Spleen (tissue), 11 donors: ENCODE data around the gene LMF1. TPM values are rescaled to one million over a fixed set of nuclear protein-coding genes. Genes with fewer than 3 reads are reported as not detected.
"Not testable (repeated sequence)": the region's sequence is repeated elsewhere in the genome, so short reads cannot be mapped to it uniquely, and the experiment has no call there.

Experiments
- DNase-seq: peaks from one replicate; pipeline ENCODE4 v3.0.0-alpha.2; 2020
- H3K27ac ChIP-seq, 8 donors: fragments of 200-600 bp; sonication (generic) in 7 of 8; 1 replicate in 4 of 8; 2 replicates in 4 of 8; pipeline versions ENCODE4 v1.5.0 to v1.8.0; 2016 to 2021; ENCODE audit warnings: inconsistent platforms in 4 of 8, mild to moderate bottlenecking in 4 of 8, moderate library complexity in 1 of 8
- H3K27me3 ChIP-seq, 7 donors: fragments of 200-600 bp; sonication (generic) in 6 of 7; replicated peaks in 1 of 7; 1 replicate in 4 of 7; 2 replicates in 3 of 7; pipeline versions ENCODE4 v1.5.0 to v1.8.0; 2016 to 2021; ENCODE audit warnings: inconsistent platforms in 3 of 7, mild to moderate bottlenecking in 1 of 7
- H3K36me3 ChIP-seq, 6 donors: fragments of 200-600 bp; sonication (generic) in 5 of 6; 1 replicate in 4 of 6; 2 replicates in 2 of 6; pipeline versions ENCODE4 v1.5.0 to v1.8.0; 2016 to 2021; ENCODE audit warnings: inconsistent platforms in 2 of 6
- H3K4me1 ChIP-seq, 6 donors: fragments of 200-600 bp; sonication (generic) in 5 of 6; 1 replicate in 3 of 6; 2 replicates in 3 of 6; pipeline versions ENCODE4 v1.5.0 to v1.8.0; 2016 to 2021; ENCODE audit warnings: inconsistent platforms in 3 of 6
- H3K4me3 ChIP-seq, 8 donors: fragments of 200-600 bp; sonication (generic) in 7 of 8; 1 replicate in 4 of 8; 2 replicates in 4 of 8; pipeline versions ENCODE4 v1.5.0 to v1.8.0; 2016 to 2021; ENCODE audit warnings: inconsistent platforms in 4 of 8, mild to moderate bottlenecking in 4 of 8, moderate library complexity in 2 of 8
- H3K9me3 ChIP-seq, 8 donors: fragments of 200-600 bp; sonication (generic) in 7 of 8; 1 replicate in 4 of 8; 2 replicates in 4 of 8; pipeline versions ENCODE4 v1.5.0 to v1.8.0; 2016 to 2021; ENCODE audit warnings: inconsistent platforms in 4 of 8
- POLR2A ChIP-seq, 3 donors: fragments of 450-650 bp; IDR thresholded peaks; one replicate each; pipeline ENCODE4 v1.5.1; 2017; ENCODE audit warnings: antibody characterized with exemption in 3 of 3, mild to moderate bottlenecking in 1 of 3
- POLR2AphosphoS5 ChIP-seq, 3 donors: sonication (generic); formaldehyde crosslinking; IDR thresholded peaks; one replicate each; pipeline ENCODE4 v1.5.1; 2017; ENCODE audit warnings: antibody characterized with exemption in 3 of 3
- WGBS, 5 donors: extraction: QIAGEN DNeasy Blood & Tissue Kit in 3 of 5; methylation state at CpG; one replicate each; pipeline versions ENCODE4 v1.1.5 to v1.1.7; 2013 to 2018; 5-methylcytosine and 5-hydroxymethylcytosine counted together
- intact Hi-C: fragments of 100-400 bp; cut with DNase I; formaldehyde crosslinking; loops from one replicate; pipeline ENCODE4 v1.15.0; 2023; ENCODE audit warnings: low total_unique reads
- polyA plus RNA-seq, 3 donors: library from polyadenylated mRNA; stranded (reverse); fragments of 200-250 nt; gene quantifications; one replicate each; pipeline ENCODE4 v1.2.1, GENCODE V29; 2013
- total RNA-seq, 7 donors: library from RNA; depleted of rRNA in 3 of 7; stranded (reverse); fragments of >200 nt in 3 of 7; fragmentation: NEBNext Ultra II Directional in 4 of 7; extraction: Animal tissue kit (Norgen Biotek cat#: 25700) in 4 of 7; gene quantifications; one replicate each; pipeline versions ENCODE4 v1.1.0 to v1.2.1, GENCODE V29; 2016 to 2021
- TF ChIP-seq, protein P1 (sequence below), 11 experiments: fragments of 200-600 bp in 7 of 11; fragments of 450-650 bp in 4 of 11; sonication (generic) in 4 of 11; IDR thresholded peaks in 8 of 11; conservative IDR thresholded peaks in 3 of 11; 1 replicate in 7 of 11; 2 replicates in 4 of 11; pipeline versions ENCODE4 v1.4.0 to v1.8.0; 2016 to 2021; ENCODE audit warnings: antibody characterized with exemption in 11 of 11, inconsistent platforms in 4 of 11, mild to moderate bottlenecking in 1 of 11
- donor health status: healthy with polysubstance abuse.
- donor health status: DM: no; HTN: no; CAD: no; lungs with moderate emphysema.
- donor health status: DM: no; HTN: no; CAD: no.
- donor health status: Bipolar disorder and iron deficiency.
- donor health status: healthy.
- donor health status: DM: no; HTN: no; CAD: no.
- donor health status: DM: yes; HTN: yes; CAD: no.

Gene LMF1
- total and polyA plus RNA-seq, 10 donors, result 10.4 to 57.6 (median 32.5) TPM

DNA sequence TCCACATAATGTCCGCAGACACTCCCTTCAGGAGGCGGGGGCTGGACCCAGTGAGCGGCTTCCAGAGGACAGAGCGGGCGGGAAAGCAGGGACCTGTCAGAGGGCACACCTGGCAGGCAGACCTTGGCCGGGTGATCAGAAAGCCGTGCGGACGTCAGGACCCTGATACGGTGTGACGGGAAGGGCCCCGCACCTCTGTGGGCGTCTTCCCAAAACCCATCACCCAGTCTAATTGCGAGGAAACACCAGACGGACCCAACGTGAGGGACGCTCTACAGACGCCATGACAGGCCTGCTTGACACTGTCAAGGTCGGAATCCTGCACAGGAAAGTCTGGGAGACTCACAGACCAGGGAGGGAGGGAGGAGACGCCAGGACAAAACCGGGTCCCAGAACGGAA, 8.4 kb downstream of the LMF1 start:
- DNase-seq, result peak; percentile 33
- Histone ChIP-seq H3K27me3 (no peaks in the 10 kb centered on the region), H3K4me3 (no peak overlapping the region), H3K36me3 (peaks cover 0 to 21% (median 0%) of the 10 kb centered on the region in 6 donors), H3K27ac (no peak overlapping the region), H3K9me3 (peaks cover 0 to 7% (median 0%) of the 10 kb centered on the region in 8 donors), H3K4me1 (peaks cover 0 to 44% (median 26%) of the 10 kb centered on the region in 6 donors)
- TF ChIP-seq POLR2AphosphoS5 (IDR thresholded peaks at IDR 0.05), result no peak
- TF ChIP-seq, protein P1, sequence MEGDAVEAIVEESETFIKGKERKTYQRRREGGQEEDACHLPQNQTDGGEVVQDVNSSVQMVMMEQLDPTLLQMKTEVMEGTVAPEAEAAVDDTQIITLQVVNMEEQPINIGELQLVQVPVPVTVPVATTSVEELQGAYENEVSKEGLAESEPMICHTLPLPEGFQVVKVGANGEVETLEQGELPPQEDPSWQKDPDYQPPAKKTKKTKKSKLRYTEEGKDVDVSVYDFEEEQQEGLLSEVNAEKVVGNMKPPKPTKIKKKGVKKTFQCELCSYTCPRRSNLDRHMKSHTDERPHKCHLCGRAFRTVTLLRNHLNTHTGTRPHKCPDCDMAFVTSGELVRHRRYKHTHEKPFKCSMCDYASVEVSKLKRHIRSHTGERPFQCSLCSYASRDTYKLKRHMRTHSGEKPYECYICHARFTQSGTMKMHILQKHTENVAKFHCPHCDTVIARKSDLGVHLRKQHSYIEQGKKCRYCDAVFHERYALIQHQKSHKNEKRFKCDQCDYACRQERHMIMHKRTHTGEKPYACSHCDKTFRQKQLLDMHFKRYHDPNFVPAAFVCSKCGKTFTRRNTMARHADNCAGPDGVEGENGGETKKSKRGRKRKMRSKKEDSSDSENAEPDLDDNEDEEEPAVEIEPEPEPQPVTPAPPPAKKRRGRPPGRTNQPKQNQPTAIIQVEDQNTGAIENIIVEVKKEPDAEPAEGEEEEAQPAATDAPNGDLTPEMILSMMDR (IDR thresholded peaks at IDR 0.05 in 8 of 11, conservative IDR thresholded peaks at IDR 0.05 in 3 of 11), result no peak
- TF ChIP-seq POLR2A (IDR thresholded peaks at IDR 0.05), result no peak
- WGBS, 5 donors, result 76 to 90% (median 84%) methylated on average over 22 of the region's 22 CpGs
- intact Hi-C loops, result no loop called here

GRCh38 chr16:959232-960040, 11.3 kb downstream of the LMF1 start:
- intact Hi-C loops, result no loop called here
- TF ChIP-seq, protein P1 (IDR thresholded peaks at IDR 0.05 in 8 of 11, conservative IDR thresholded peaks at IDR 0.05 in 3 of 11), result no peak

DNA sequence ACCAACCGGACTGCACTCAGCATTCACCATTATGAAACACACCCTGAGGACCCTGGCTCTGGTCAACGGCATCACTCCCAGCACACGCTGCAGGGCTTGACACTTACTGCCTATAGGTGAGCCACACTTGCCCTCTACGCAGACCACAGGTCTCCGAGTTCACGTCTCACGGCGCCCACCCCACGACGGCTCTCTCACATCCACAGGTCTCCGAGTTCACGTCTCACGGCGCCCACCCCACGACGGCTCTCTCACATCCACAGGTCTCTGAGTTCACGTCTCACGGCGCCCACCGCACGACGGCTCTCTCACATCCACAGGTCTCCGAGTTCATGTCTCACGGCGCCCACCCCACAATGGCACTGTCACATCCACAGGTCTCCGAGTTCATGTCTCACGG, 15.0 kb downstream of the LMF1 start:
- H3K27me3 ChIP-seq, DNase-seq, H3K27ac ChIP-seq, H3K9me3 ChIP-seq, H3K4me1 ChIP-seq, intact Hi-C loops, H3K4me3 ChIP-seq: not testable (repeated sequence)
- 91 to 96% (median 95%) methylated on average over 16 to 27 of the region's 27 CpGs for WGBS, 5 donors
- peaks cover 0 to 38% (median 18%) of the 10 kb centered on the region in 6 donors for H3K36me3 ChIP-seq

More at GRCh38 chr16:959232-960040, 11.3 kb downstream of the LMF1 start:
- H3K9me3 ChIP-seq, result no peaks in the 10 kb centered on the region
- peaks cover 0 to 12% (median under 1%) of the 10 kb centered on the region in 6 donors for H3K36me3 ChIP-seq
- H3K4me3 ChIP-seq, result no peak overlapping the region
- no peaks in the 10 kb centered on the region for H3K27me3 ChIP-seq
- 85 to 91% (median 89%) methylated on average over 24 of the region's 24 CpGs for WGBS, 5 donors
- no peak overlapping the region for H3K27ac ChIP-seq
- H3K4me1 ChIP-seq, result peaks cover 0 to 24% (median 16%) of the 10 kb centered on the region in 6 donors
- no peak for DNase-seq

- DNase-seq, H3K27me3 ChIP-seq, intact Hi-C loops, H3K27ac ChIP-seq, H3K4me3 ChIP-seq, H3K9me3 ChIP-seq, H3K4me1 ChIP-seq: not testable (repeated sequence)
- H3K36me3 ChIP-seq, result peaks cover 0 to 39% (median 18%) of the 10 kb centered on the region in 6 donors
- 80 to 91% (median 86%) methylated on average over 4 to 6 of the region's 7 CpGs for WGBS, 5 donors
These were observed 17.0 kb downstream of the LMF1 start for GRCh38 chr16:953818-954217.

DNA sequence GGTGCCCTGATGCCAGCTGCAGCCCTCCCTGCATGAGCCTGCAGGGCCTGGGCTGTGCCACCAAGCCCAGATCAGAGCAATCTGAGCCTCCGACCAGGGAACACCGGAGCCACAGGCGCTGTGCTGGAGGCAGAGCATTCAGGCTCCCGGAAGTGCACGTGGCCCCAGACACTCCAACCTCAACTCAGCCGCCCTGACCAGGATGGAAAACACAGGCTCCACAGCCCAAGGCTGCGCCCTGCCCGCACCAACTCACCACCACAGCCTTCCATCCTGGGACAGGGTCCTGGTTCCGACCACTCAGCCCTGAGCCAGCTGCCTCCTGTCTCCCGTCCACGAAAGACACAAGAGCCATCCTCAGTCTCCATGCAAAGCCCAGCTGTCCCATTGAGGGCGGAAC, 18.5 kb downstream of the LMF1 start:
- no peak overlapping the region for H3K4me3 ChIP-seq
- 85 to 97% (median 95%) methylated on average over 6 to 12 of the region's 12 CpGs for WGBS, 5 donors
- TF ChIP-seq, protein P1 (IDR thresholded peaks at IDR 0.05 in 8 of 11, conservative IDR thresholded peaks at IDR 0.05 in 3 of 11), result no peak
- H3K27ac ChIP-seq, result no peak overlapping the region
- H3K4me1 ChIP-seq, result peaks cover 0 to 3% (median under 1%) of the 10 kb centered on the region in 6 donors
- H3K27me3 ChIP-seq, result no peaks in the 10 kb centered on the region
- no peak for DNase-seq
- H3K9me3 ChIP-seq, result no peaks in the 10 kb centered on the region
- peaks cover 0 to 42% (median 20%) of the 10 kb centered on the region in 6 donors for H3K36me3 ChIP-seq
- intact Hi-C loops, result no loop called here
